H1 (cell line): Measurements from ENCODE around the gene USP36. TPM values are rescaled to one million over a fixed set of nuclear protein-coding genes. Genes with fewer than 3 reads are reported as not detected.

Experiments
- CTCF ChIA-PET: fragments of 300-600 bp; sonication (Branson Sonifier 250); formaldehyde crosslinking; loops from one replicate; lab custom pipeline; 2021; ENCODE audit not compliant: partially characterized antibody; lab: Charles Lee
- POLR2A ChIA-PET: fragments of 300-600 bp; sonication (Branson Sonifier 250); formaldehyde crosslinking; loops from one replicate; lab custom pipeline; 2021; ENCODE audit warnings: inconsistent platforms; ENCODE audit not compliant: partially characterized antibody; lab: Charles Lee
- DNase-seq, 2 experiments: peaks; one replicate each; pipeline versions ENCODE4 v3.0.0 to v3.0.0-alpha.2; 2010 to 2022; ENCODE audit warnings: low spot score in 2 of 2, low read depth in 1 of 2, mixed read lengths in 1 of 2
- FAIRE-seq: peaks from 2 replicates; lab custom pipeline; 2011; peaks lifted over from hg19 to GRCh38; lab: Jason Lieb, UNC
- H2AFZ ChIP-seq: 2 replicates; pipeline ENCODE4 v1.8.1; 2012; ENCODE audit warnings: low read length, inconsistent platforms
- H2AK5ac ChIP-seq: 2 replicates; pipeline ENCODE4 v1.6.1; 2013; ENCODE audit warnings: low read depth, low read length
- H2BK120ac ChIP-seq: replicated peaks from 2 replicates; pipeline ENCODE3; 2013; ENCODE audit warnings: low read depth, low read length, inconsistent platforms
- H2BK12ac ChIP-seq: 2 replicates; pipeline ENCODE4 v1.6.1; 2013; ENCODE audit warnings: low read depth, low read length
- H2BK15ac ChIP-seq: 2 replicates; pipeline ENCODE4 v1.6.1; 2013; ENCODE audit warnings: low read length
- H2BK20ac ChIP-seq: 2 replicates; pipeline ENCODE4 v1.6.1; 2013; ENCODE audit warnings: low read length
- H2BK5ac ChIP-seq: 2 replicates; pipeline ENCODE4 v1.6.1; 2013; ENCODE audit warnings: low read depth, low read length
- H3K14ac ChIP-seq: 2 replicates; pipeline ENCODE4 v1.6.1; 2013; ENCODE audit warnings: inconsistent platforms; ENCODE audit not compliant: insufficient read length
- H3K18ac ChIP-seq: 2 replicates; pipeline ENCODE4 v1.6.1; 2013; ENCODE audit warnings: low read length; ENCODE audit errors: extremely low read depth
- H3K23ac ChIP-seq: 2 replicates; pipeline ENCODE4 v1.6.1; 2013; ENCODE audit warnings: inconsistent platforms; ENCODE audit not compliant: insufficient read length
- H3K23me2 ChIP-seq: 2 replicates; pipeline ENCODE4 v1.6.1; 2013; ENCODE audit warnings: low read depth, low read length
- H3K27ac ChIP-seq: 2 replicates; pipeline ENCODE4 v1.6.1; 2011; ENCODE audit warnings: low read depth, low read length, inconsistent platforms
- H3K27me3 ChIP-seq, 4 experiments: replicated peaks in 1 of 4; 1 replicate in 1 of 4; 2 replicates in 3 of 4; pipeline versions ENCODE4 v1.6.1 to v1.8.1; 2011 to 2013; ENCODE audit warnings: low read length in 3 of 4, mild to moderate bottlenecking in 3 of 4, inconsistent platforms in 2 of 4, mixed read lengths in 2 of 4, moderate library complexity in 1 of 4; ENCODE audit not compliant: control insufficient read depth in 3 of 4, insufficient read depth in 3 of 4; ENCODE audit errors: extremely low read depth in 1 of 4
- H3K36me3 ChIP-seq, 4 experiments: 2 replicates each; pipeline versions ENCODE4 v1.6.1 to v1.8.1; 2011 to 2013; ENCODE audit warnings: mild to moderate bottlenecking in 4 of 4, low read length in 3 of 4, moderate library complexity in 2 of 4, control low read depth in 1 of 4, inconsistent platforms in 1 of 4; ENCODE audit not compliant: insufficient read depth in 4 of 4, control insufficient read depth in 2 of 4
- H3K4ac ChIP-seq: replicated peaks from 2 replicates; pipeline ENCODE3; 2013; ENCODE audit warnings: low read length, low read depth, mixed read lengths, inconsistent platforms; ENCODE audit not compliant: insufficient read length
- H3K4me1 ChIP-seq, 4 experiments: replicated peaks in 1 of 4; 1 replicate in 1 of 4; 2 replicates in 3 of 4; pipeline versions ENCODE4 v1.6.1 to v1.8.1; 2011 to 2013; ENCODE audit warnings: low read length in 3 of 4, inconsistent platforms in 2 of 4, mixed read lengths in 1 of 4; ENCODE audit not compliant: insufficient read depth in 4 of 4, control insufficient read depth in 3 of 4
- H3K4me2 ChIP-seq, 2 experiments: 2 replicates each; pipeline versions ENCODE4 v1.6.1 to v1.8.1; 2011 to 2013; ENCODE audit warnings: low read depth in 2 of 2, low read length in 2 of 2, control low read depth in 1 of 2, inconsistent platforms in 1 of 2, mild to moderate bottlenecking in 1 of 2; ENCODE audit not compliant: insufficient read depth in 1 of 2
- H3K4me3 ChIP-seq, 4 experiments: fragments of 200-600, 300-600 bp in 1 of 4; sonication (generic), shearing (Covaris generic), sonication (Bioruptor Twin) in 1 of 4; 2 replicates each; pipeline versions ENCODE4 v1.5.1 to v1.8.1; 2011 to 2016; ENCODE audit warnings: low read length in 4 of 4, low read depth in 3 of 4, control low read depth in 2 of 4, inconsistent platforms in 2 of 4, mild to moderate bottlenecking in 2 of 4, mixed read lengths in 1 of 4, moderate library complexity in 1 of 4; ENCODE audit not compliant: insufficient read depth in 2 of 4; ENCODE audit errors: extremely low read depth in 1 of 4
- H3K56ac ChIP-seq: replicated peaks from 2 replicates; pipeline ENCODE3; 2013; ENCODE audit warnings: low read depth, mild to moderate bottlenecking, mixed read lengths, low read length, inconsistent platforms; ENCODE audit not compliant: insufficient read length
- H3K79me1 ChIP-seq: 2 replicates; pipeline ENCODE4 v1.6.1; 2013; ENCODE audit warnings: low read depth, low read length, control low read depth
- H3K79me2 ChIP-seq, 2 experiments: 2 replicates each; pipeline versions ENCODE4 v1.6.1 to v1.8.1; 2012 to 2013; ENCODE audit warnings: low read length in 2 of 2, mild to moderate bottlenecking in 2 of 2, inconsistent platforms in 1 of 2; ENCODE audit not compliant: insufficient read depth in 2 of 2, control insufficient read depth in 1 of 2
- H3K9ac ChIP-seq, 4 experiments: replicated peaks in 1 of 4; 1 replicate in 1 of 4; 2 replicates in 3 of 4; pipeline versions ENCODE4 v1.6.1 to v1.8.1; 2011 to 2013; ENCODE audit warnings: low read depth in 3 of 4, low read length in 3 of 4, control low read depth in 2 of 4, mild to moderate bottlenecking in 2 of 4, moderate library complexity in 2 of 4, inconsistent platforms in 1 of 4; ENCODE audit errors: extremely low read depth in 1 of 4
- H3K9me3 ChIP-seq, 2 experiments: 2 replicates each; pipeline versions ENCODE4 v1.6.1 to v1.8.1; 2012 to 2013; ENCODE audit warnings: mild to moderate bottlenecking in 2 of 2, moderate library complexity in 2 of 2, control low read depth in 1 of 2, inconsistent platforms in 1 of 2, low read depth in 1 of 2, low read length in 1 of 2, mixed read lengths in 1 of 2; ENCODE audit not compliant: insufficient read depth in 2 of 2
- H4K20me1 ChIP-seq, 2 experiments: replicated peaks in 1 of 2; 2 replicates each; pipeline versions ENCODE3 to v1.8.1; 2011 to 2013; ENCODE audit warnings: inconsistent platforms in 2 of 2, low read length in 2 of 2, mild to moderate bottlenecking in 1 of 2; ENCODE audit not compliant: insufficient read depth in 2 of 2, control insufficient read depth in 1 of 2
- H4K5ac ChIP-seq: 2 replicates; pipeline ENCODE4 v1.6.1; 2013; ENCODE audit warnings: low read length, low read depth, mixed read lengths, inconsistent platforms; ENCODE audit not compliant: insufficient read length
- H4K8ac ChIP-seq: 2 replicates; pipeline ENCODE4 v1.8.0; 2013; ENCODE audit warnings: mild to moderate bottlenecking, moderate library complexity, low read length, inconsistent platforms; ENCODE audit not compliant: insufficient read depth; ENCODE audit errors: extremely low read depth
- H4K91ac ChIP-seq: replicated peaks from 2 replicates; pipeline ENCODE3; 2013; ENCODE audit warnings: low read length, mixed read lengths, inconsistent platforms; ENCODE audit not compliant: insufficient read length
- BRCA1 ChIP-seq: IDR thresholded peaks from 2 replicates; pipeline ENCODE4 v1.6.1; 2012; ENCODE audit warnings: low read depth, low read length, improper control_type of control experiment
- FOSL1 ChIP-seq: IDR thresholded peaks from 2 replicates; pipeline ENCODE4 v1.6.1; 2011; ENCODE audit warnings: mild to moderate bottlenecking, low read depth, low read length, moderate library complexity; ENCODE audit not compliant: insufficient read depth
- JUND ChIP-seq: IDR thresholded peaks from 2 replicates; pipeline ENCODE4 v1.6.1; 2011; ENCODE audit warnings: mild to moderate bottlenecking, improper control_type of control experiment, low read length
- KDM5A ChIP-seq: fragments of 200-600 bp; IDR thresholded peaks from 2 replicates; pipeline ENCODE4 v1.7.1; 2012; ENCODE audit warnings: mild to moderate bottlenecking, low read length, inconsistent platforms, mixed read lengths
- NANOG ChIP-seq: IDR thresholded peaks from 2 replicates; pipeline ENCODE4 v1.6.1; 2011; ENCODE audit warnings: low read length, low read depth, mild to moderate bottlenecking, inconsistent platforms; ENCODE audit not compliant: insufficient read depth, poor library complexity, severe bottlenecking
- RNF2 ChIP-seq: fragments of 200-900, 300-1000 bp; sonication (generic); IDR thresholded peaks from 2 replicates; pipeline ENCODE4 v1.7.1; 2016; ENCODE audit warnings: borderline replicate concordance, low read depth, mild to moderate bottlenecking, antibody characterized with exemption, low read length; ENCODE audit not compliant: poor library complexity, severe bottlenecking; ENCODE audit errors: missing control alignments
- SAP30 ChIP-seq: fragments of 300-600 bp; sonication (generic); IDR thresholded peaks from 2 replicates; pipeline ENCODE4 v1.7.1; 2012; ENCODE audit warnings: low read length, moderate library complexity, mild to moderate bottlenecking, inconsistent platforms; ENCODE audit not compliant: insufficient read depth, insufficient replicate concordance
- SUZ12 ChIP-seq: fragments of 200-600 bp; sonication (generic); IDR thresholded peaks from 2 replicates; pipeline ENCODE4 v1.6.1; 2012; ENCODE audit warnings: mild to moderate bottlenecking, inconsistent platforms, low read length, moderate library complexity, mixed read lengths
- WGBS, 2 experiments: shearing (Covaris generic) in 1 of 2; methylation state at CpG; one replicate each; pipeline versions ENCODE4 v1.1.6 to v1.1.7; 2013 to 2015; ENCODE audit warnings: low lambda C conversion rate in 2 of 2, mixed read lengths in 2 of 2, inconsistent platforms in 1 of 2, low coverage in 1 of 2, missing lambda C conversion rate in 1 of 2; ENCODE audit not compliant: insufficient replicate concordance in 2 of 2, insufficient coverage in 1 of 2, insufficient read length in 1 of 2; ENCODE audit errors: extremely low coverage in 1 of 2, missing lambda C conversion rate in 1 of 2; 5-methylcytosine and 5-hydroxymethylcytosine counted together
- polyA plus RNA-seq, 7 experiments: library from polyadenylated mRNA; depleted of rRNA in 3 of 7; stranded (reverse) in 5 of 7; unstranded in 2 of 7; fragments of >200 nt in 5 of 7; fragments of 200-250 nt in 2 of 7; gene quantifications; 1 replicate in 5 of 7; 2 replicates in 1 of 7; 4 replicates in 1 of 7; pipeline versions ENCODE4 v1.2.1 to v1.2.3, GENCODE V29; 2011 to 2013; ENCODE audit warnings: missing spikeins in 2 of 7, mixed read lengths in 2 of 7
- total RNA-seq: library from RNA; stranded (reverse); fragmentation: NEBNext Ultra II Directional; extraction: Animal tissue kit (Norgen Biotek cat#: 25700); gene quantifications from 2 replicates; pipeline ENCODE4 v1.2.1, GENCODE V29; 2021
- TF ChIP-seq, protein P1 (sequence below): IDR thresholded peaks from 2 replicates; pipeline ENCODE4 v1.6.1; 2012; ENCODE audit warnings: inconsistent platforms
- TF ChIP-seq, protein P2 (sequence below), 3 experiments: IDR thresholded peaks; 1 replicate in 2 of 3; 2 replicates in 1 of 3; pipeline versions ENCODE4 v1.5.1 to v1.6.1; 2011; ENCODE audit warnings: low read length in 3 of 3, mild to moderate bottlenecking in 3 of 3, inconsistent platforms in 2 of 3, low read depth in 1 of 3, moderate library complexity in 1 of 3; ENCODE audit not compliant: insufficient read depth in 1 of 3; ENCODE audit errors: control extremely low read depth in 1 of 3

Gene USP36
- total and polyA plus RNA-seq, 2 of the 8 experiments (the other 6 are each of a cell fraction or from before 2014, with no cell fraction given): 40.7 to 67.7 TPM

DNA sequence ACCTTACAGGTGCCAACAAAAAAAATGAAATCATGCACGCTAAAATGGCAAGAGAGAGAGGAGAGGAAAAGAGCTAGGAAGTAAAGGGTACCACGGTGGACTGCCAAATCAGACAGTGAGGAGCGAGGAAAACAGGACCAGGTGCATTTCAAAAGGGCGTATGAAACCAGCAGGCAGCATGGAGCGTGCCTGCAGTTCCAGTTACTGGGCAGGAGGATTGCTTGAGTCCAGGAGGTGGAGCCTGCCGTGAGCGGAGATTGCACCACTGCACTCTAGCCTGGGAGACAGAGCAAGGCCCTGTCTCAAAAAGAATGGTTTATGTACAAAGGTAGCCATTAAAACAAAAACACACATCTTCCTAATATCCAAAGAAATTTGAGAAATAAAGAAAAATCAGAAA, 16.4 kb downstream of the USP36 start:
- WGBS, 2 experiments: 96% methylated on average over 7 of the region's 7 CpGs; no CpG with 5 or more reads in 1 of the 2 experiments
- H3K79me2 ChIP-seq: peaks cover 0 to 9% of the 10 kb centered on the region in 2 experiments; a peak in 1 of 4 replicates
- TF ChIP-seq RNF2: no peak
- TF ChIP-seq, protein P1, sequence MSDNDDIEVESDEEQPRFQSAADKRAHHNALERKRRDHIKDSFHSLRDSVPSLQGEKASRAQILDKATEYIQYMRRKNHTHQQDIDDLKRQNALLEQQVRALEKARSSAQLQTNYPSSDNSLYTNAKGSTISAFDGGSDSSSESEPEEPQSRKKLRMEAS: no peak
- no peak for TF ChIP-seq BRCA1
- TF ChIP-seq FOSL1: no peak
- TF ChIP-seq KDM5A: no peak
- no peak for TF ChIP-seq NANOG
- TF ChIP-seq SAP30: no peak
- no peak for TF ChIP-seq SUZ12
- no peak for TF ChIP-seq JUND
- TF ChIP-seq, protein P2, sequence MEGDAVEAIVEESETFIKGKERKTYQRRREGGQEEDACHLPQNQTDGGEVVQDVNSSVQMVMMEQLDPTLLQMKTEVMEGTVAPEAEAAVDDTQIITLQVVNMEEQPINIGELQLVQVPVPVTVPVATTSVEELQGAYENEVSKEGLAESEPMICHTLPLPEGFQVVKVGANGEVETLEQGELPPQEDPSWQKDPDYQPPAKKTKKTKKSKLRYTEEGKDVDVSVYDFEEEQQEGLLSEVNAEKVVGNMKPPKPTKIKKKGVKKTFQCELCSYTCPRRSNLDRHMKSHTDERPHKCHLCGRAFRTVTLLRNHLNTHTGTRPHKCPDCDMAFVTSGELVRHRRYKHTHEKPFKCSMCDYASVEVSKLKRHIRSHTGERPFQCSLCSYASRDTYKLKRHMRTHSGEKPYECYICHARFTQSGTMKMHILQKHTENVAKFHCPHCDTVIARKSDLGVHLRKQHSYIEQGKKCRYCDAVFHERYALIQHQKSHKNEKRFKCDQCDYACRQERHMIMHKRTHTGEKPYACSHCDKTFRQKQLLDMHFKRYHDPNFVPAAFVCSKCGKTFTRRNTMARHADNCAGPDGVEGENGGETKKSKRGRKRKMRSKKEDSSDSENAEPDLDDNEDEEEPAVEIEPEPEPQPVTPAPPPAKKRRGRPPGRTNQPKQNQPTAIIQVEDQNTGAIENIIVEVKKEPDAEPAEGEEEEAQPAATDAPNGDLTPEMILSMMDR (IDR thresholded peaks at IDR 0.05; ENCODE audit: control extremely low read depth in 1 of 3, insufficient read depth in 1 of 3, low read depth in 1 of 3, low read length in 3 of 3): no peak

More for the DNA sequence above, 16.4 kb downstream of the USP36 start:
- H3K56ac ChIP-seq: no peak overlapping the region
- H4K20me1 ChIP-seq: peaks cover 6 to 14% of the 10 kb centered on the region in 2 experiments
- H3K27ac ChIP-seq: no peak overlapping the region
- no peak overlapping the region for H3K9ac ChIP-seq
- no peak overlapping the region for H3K23ac ChIP-seq
- H4K91ac ChIP-seq: no peak overlapping the region
- H4K8ac ChIP-seq: no peak overlapping the region
- ChIA-PET POLR2A (no interaction called here), CTCF (interaction anchor here (1.8 to 2.2 kb wide), 2 partner anchors 8 to 11 kb away, joined by 4 to 14 read pairs; no protein-coding TSS in a partner anchor)
- FAIRE-seq: no peak
- peaks cover 7% of the 10 kb centered on the region for H3K79me1 ChIP-seq
- no peak overlapping the region for H3K14ac ChIP-seq
- no peak overlapping the region for H2BK15ac ChIP-seq
- no peaks in the 10 kb centered on the region for H3K4me1 ChIP-seq
- no peaks in the 10 kb centered on the region for H3K27me3 ChIP-seq
- H3K18ac ChIP-seq: no peak overlapping the region
- H2AFZ ChIP-seq: no peak overlapping the region
- H3K36me3 ChIP-seq: peaks cover 39 to 76% (median 75%) of the 10 kb centered on the region in 4 experiments
- no peaks in the 10 kb centered on the region for H3K9me3 ChIP-seq
- no peak overlapping the region for H2AK5ac ChIP-seq
- no peak overlapping the region for H4K5ac ChIP-seq
- no peak overlapping the region for H3K4me2 ChIP-seq
- no peak overlapping the region for H2BK12ac ChIP-seq
- H3K4ac ChIP-seq: no peak overlapping the region
- H3K23me2 ChIP-seq: no peaks in the 10 kb centered on the region
- H2BK20ac ChIP-seq: no peak overlapping the region
- no peak overlapping the region for H3K4me3 ChIP-seq
- no peak overlapping the region for H2BK5ac ChIP-seq
- no peak for DNase-seq
- H2BK120ac ChIP-seq: no peak overlapping the region
